Activated CD8-positive, alpha-beta memory T cell treated with anti-CD3 and anti-CD28 coated beads, Interleukin-2, amount 50 U/mL, for 1 hour (primary cell): ENCODE data around the gene STRIP1.

Experiments
- DNase-seq: peaks from one replicate; pipeline ENCODE4 v3.0.0-alpha.2; 2020; ENCODE audit errors: extremely low read depth

STRIP1 gene

GRCh38 chr1:110051262-110051648 lies 16.8 kb downstream of the STRIP1 start:
- no peak for DNase-seq

- DNase-seq: no peak
Measured at GRCh38 chr1:110053552-110054428, 19.4 kb downstream of the STRIP1 start.

GRCh38 chr1:110055493-110056284 lies 21.3 kb downstream of the STRIP1 start:
- DNase-seq: no peak

- no peak for DNase-seq
Measured at GRCh38 chr1:110056285-110056683, 21.9 kb downstream of the STRIP1 start.

GRCh38 chr1:110056776-110057175 lies 22.4 kb downstream of the STRIP1 start:
- DNase-seq: no peak

- no peak for DNase-seq
Measured at GRCh38 chr1:110057963-110058518, 23.6 kb downstream of the STRIP1 start.

- no peak for DNase-seq
Measured at GRCh38 chr1:110058591-110058990, 24.2 kb downstream of the STRIP1 start.

- no peak for DNase-seq
Measured at GRCh38 chr1:110059133-110059863, 24.9 kb downstream of the STRIP1 start.

- peak; percentile 13 for DNase-seq
Measured at GRCh38 chr1:110060034-110060661, 25.7 kb downstream of the STRIP1 start.

GRCh38 chr1:110060662-110061060 lies 26.2 kb downstream of the STRIP1 start:
- DNase-seq: no peak

GRCh38 chr1:110061341-110061740 lies 26.9 kb downstream of the STRIP1 start:
- DNase-seq: no peak

GRCh38 chr1:110062612-110063011 lies 28.2 kb downstream of the STRIP1 start:
- no peak for DNase-seq

GRCh38 chr1:110063781-110064180 lies 29.4 kb downstream of the STRIP1 start:
- no peak for DNase-seq

- DNase-seq: no peak
Measured at GRCh38 chr1:110064576-110065337, 30.3 kb downstream of the STRIP1 start.

GRCh38 chr1:110065841-110066240 lies 31.4 kb downstream of the STRIP1 start:
- DNase-seq: no peak

GRCh38 chr1:110067479-110067892 lies 33.1 kb downstream of the STRIP1 start:
- no peak for DNase-seq

GRCh38 chr1:110067893-110068645 lies 33.6 kb downstream of the STRIP1 start:
- DNase-seq: no peak

GRCh38 chr1:110068646-110069403 lies 34.4 kb downstream of the STRIP1 start:
- DNase-seq: no peak
